ENCODE measurements around the gene MYCBP2.

The MYCBP2 gene

GRCh38 chr13:77360032-77360685 is 33.3 kb upstream of the MYCBP2 start:
- no peaks in the 10 kb centered on the region for H3K4me1 ChIP-seq (ENCODE audit: control insufficient read depth, insufficient read depth, low read depth, low read length)
- H3K23ac ChIP-seq (ENCODE audit: low read length in 2 of 2) = no peak overlapping the region
- H2AFZ ChIP-seq (ENCODE audit: low read depth, low read length) = no peak overlapping the region
- no peak overlapping the region for H3K4me2 ChIP-seq (ENCODE audit: low read length, poor library complexity, severe bottlenecking)
- H3K14ac ChIP-seq (ENCODE audit: low read length in 2 of 2) = no peak overlapping the region
- no peak overlapping the region for H3K27ac ChIP-seq (ENCODE audit: low read length, poor library complexity, severe bottlenecking)
- H3K36me3 ChIP-seq (ENCODE audit: control insufficient read depth in 1 of 2, insufficient read depth in 2 of 2, low read depth in 1 of 2, low read length in 2 of 2) = no peaks in the 10 kb centered on the region
- no peak overlapping the region for H2BK5ac ChIP-seq (ENCODE audit: low read depth, low read length, poor library complexity, severe bottlenecking)
- no peak overlapping the region for H2BK15ac ChIP-seq (ENCODE audit: low read depth, poor library complexity, severe bottlenecking)
- H4K8ac ChIP-seq (ENCODE audit: low read length) = no peak overlapping the region
- 82% methylated on average over 3 of the region's 3 CpGs for WGBS
- H2BK12ac ChIP-seq (ENCODE audit: low read length in 2 of 2) = no peak overlapping the region
- H3K4ac ChIP-seq (ENCODE audit: low read depth in 1 of 2, low read length in 2 of 2) = no peak overlapping the region
- no peak overlapping the region for H3K4me3 ChIP-seq (ENCODE audit: insufficient read depth in 1 of 2, low read depth in 1 of 2, low read length in 2 of 2)
- no peak overlapping the region for H2BK120ac ChIP-seq (ENCODE audit: low read depth, low read length)
- H2AK5ac ChIP-seq (ENCODE audit: low read length, severe bottlenecking) = no peak overlapping the region
- H3K27me3 ChIP-seq (ENCODE audit: control insufficient read depth in 1 of 2, insufficient read depth in 1 of 2, low read length in 2 of 2) = no peaks in the 10 kb centered on the region
- DNase-seq = no peak
- no peaks in the 10 kb centered on the region for H3K9me3 ChIP-seq (ENCODE audit: control insufficient read depth, low read length)
- no peak overlapping the region for H3K18ac ChIP-seq (ENCODE audit: low read depth in 1 of 2, low read length in 2 of 2)
- H3K79me1 ChIP-seq (replicated peaks; ENCODE audit: low read length, poor library complexity, severe bottlenecking) = no peaks in the 10 kb centered on the region
- H3K9ac ChIP-seq (ENCODE audit: low read length) = no peak overlapping the region
- H4K91ac ChIP-seq (ENCODE audit: low read length) = no peak overlapping the region

- H4K8ac ChIP-seq (ENCODE audit: low read length) = no peak overlapping the region
- no peak overlapping the region for H2BK15ac ChIP-seq (ENCODE audit: low read depth, poor library complexity, severe bottlenecking)
- no peaks in the 10 kb centered on the region for H3K27me3 ChIP-seq (ENCODE audit: control insufficient read depth in 1 of 2, insufficient read depth in 1 of 2, low read length in 2 of 2)
- no peaks in the 10 kb centered on the region for H3K36me3 ChIP-seq (ENCODE audit: control insufficient read depth in 1 of 2, insufficient read depth in 2 of 2, low read depth in 1 of 2, low read length in 2 of 2)
- H3K4me1 ChIP-seq (ENCODE audit: control insufficient read depth, insufficient read depth, low read depth, low read length) = no peaks in the 10 kb centered on the region
- H3K79me1 ChIP-seq (replicated peaks; ENCODE audit: low read length, poor library complexity, severe bottlenecking) = no peaks in the 10 kb centered on the region
- H2BK5ac ChIP-seq (ENCODE audit: low read depth, low read length, poor library complexity, severe bottlenecking) = no peak overlapping the region
- no peak overlapping the region for H2AK5ac ChIP-seq (ENCODE audit: low read length, severe bottlenecking)
- no peak overlapping the region for H2AFZ ChIP-seq (ENCODE audit: low read depth, low read length)
- H4K91ac ChIP-seq (ENCODE audit: low read length) = no peak overlapping the region
- no peak overlapping the region for H3K18ac ChIP-seq (ENCODE audit: low read depth in 1 of 2, low read length in 2 of 2)
- H3K27ac ChIP-seq (ENCODE audit: low read length, poor library complexity, severe bottlenecking) = no peak overlapping the region
- no peak overlapping the region for H2BK120ac ChIP-seq (ENCODE audit: low read depth, low read length)
- H3K23ac ChIP-seq (ENCODE audit: low read length in 2 of 2) = no peak overlapping the region
- no peak overlapping the region for H3K4me3 ChIP-seq (ENCODE audit: insufficient read depth in 1 of 2, low read depth in 1 of 2, low read length in 2 of 2)
- DNase-seq = no peak
- no peak overlapping the region for H3K14ac ChIP-seq (ENCODE audit: low read length in 2 of 2)
- no peak overlapping the region for H3K4ac ChIP-seq (ENCODE audit: low read depth in 1 of 2, low read length in 2 of 2)
- no peaks in the 10 kb centered on the region for H3K9me3 ChIP-seq (ENCODE audit: control insufficient read depth, low read length)
- WGBS = 85% methylated on average over 3 of the region's 3 CpGs
- H2BK12ac ChIP-seq (ENCODE audit: low read length in 2 of 2) = no peak overlapping the region
- H3K4me2 ChIP-seq (ENCODE audit: low read length, poor library complexity, severe bottlenecking) = no peak overlapping the region
- H3K9ac ChIP-seq (ENCODE audit: low read length) = no peak overlapping the region
These were observed 32.3 kb upstream of the MYCBP2 start for GRCh38 chr13:77359171-77359570.

- DNase-seq = no peak
- H3K4me2 ChIP-seq (ENCODE audit: low read length, poor library complexity, severe bottlenecking) = no peak overlapping the region
- H3K9me3 ChIP-seq (ENCODE audit: control insufficient read depth, low read length) = no peaks in the 10 kb centered on the region
- no peak overlapping the region for H3K4ac ChIP-seq (ENCODE audit: low read depth in 1 of 2, low read length in 2 of 2)
- H2BK15ac ChIP-seq (ENCODE audit: low read depth, poor library complexity, severe bottlenecking) = no peak overlapping the region
- H2BK5ac ChIP-seq (ENCODE audit: low read depth, low read length, poor library complexity, severe bottlenecking) = no peak overlapping the region
- no peak overlapping the region for H3K9ac ChIP-seq (ENCODE audit: low read length)
- no peaks in the 10 kb centered on the region for H3K4me1 ChIP-seq (ENCODE audit: control insufficient read depth, insufficient read depth, low read depth, low read length)
- no peak overlapping the region for H3K27ac ChIP-seq (ENCODE audit: low read length, poor library complexity, severe bottlenecking)
- no peak overlapping the region for H2AFZ ChIP-seq (ENCODE audit: low read depth, low read length)
- no peak overlapping the region for H2BK120ac ChIP-seq (ENCODE audit: low read depth, low read length)
- no peak overlapping the region for H3K4me3 ChIP-seq (ENCODE audit: insufficient read depth in 1 of 2, low read depth in 1 of 2, low read length in 2 of 2)
- H3K27me3 ChIP-seq (ENCODE audit: control insufficient read depth in 1 of 2, insufficient read depth in 1 of 2, low read length in 2 of 2) = no peaks in the 10 kb centered on the region
- no peak overlapping the region for H4K91ac ChIP-seq (ENCODE audit: low read length)
- 94% methylated on average over 1 of the region's 1 CpG for WGBS
- H3K18ac ChIP-seq (ENCODE audit: low read depth in 1 of 2, low read length in 2 of 2) = no peak overlapping the region
- no peaks in the 10 kb centered on the region for H3K79me1 ChIP-seq (replicated peaks; ENCODE audit: low read length, poor library complexity, severe bottlenecking)
- H3K14ac ChIP-seq (ENCODE audit: low read length in 2 of 2) = no peak overlapping the region
- H3K36me3 ChIP-seq (ENCODE audit: control insufficient read depth in 1 of 2, insufficient read depth in 2 of 2, low read depth in 1 of 2, low read length in 2 of 2) = no peaks in the 10 kb centered on the region
- no peak overlapping the region for H2AK5ac ChIP-seq (ENCODE audit: low read length, severe bottlenecking)
- H4K8ac ChIP-seq (ENCODE audit: low read length) = no peak overlapping the region
- H3K23ac ChIP-seq (ENCODE audit: low read length in 2 of 2) = no peak overlapping the region
- H2BK12ac ChIP-seq (ENCODE audit: low read length in 2 of 2) = no peak overlapping the region
These were observed 31.1 kb upstream of the MYCBP2 start for GRCh38 chr13:77358001-77358400.

GRCh38 chr13:77356155-77356554 is 29.3 kb upstream of the MYCBP2 start:
- no peak overlapping the region for H2BK15ac ChIP-seq (ENCODE audit: low read depth, poor library complexity, severe bottlenecking)
- no peaks in the 10 kb centered on the region for H3K79me1 ChIP-seq (replicated peaks; ENCODE audit: low read length, poor library complexity, severe bottlenecking)
- no peak overlapping the region for H3K4me2 ChIP-seq (ENCODE audit: low read length, poor library complexity, severe bottlenecking)
- no peak overlapping the region for H3K23ac ChIP-seq (ENCODE audit: low read length in 2 of 2)
- H2AK5ac ChIP-seq (ENCODE audit: low read length, severe bottlenecking) = no peak overlapping the region
- no peak for DNase-seq
- no peak overlapping the region for H2BK12ac ChIP-seq (ENCODE audit: low read length in 2 of 2)
- no peak overlapping the region for H4K8ac ChIP-seq (ENCODE audit: low read length)
- no peak overlapping the region for H2BK5ac ChIP-seq (ENCODE audit: low read depth, low read length, poor library complexity, severe bottlenecking)
- H2BK120ac ChIP-seq (ENCODE audit: low read depth, low read length) = no peak overlapping the region
- no peak overlapping the region for H3K4ac ChIP-seq (ENCODE audit: low read depth in 1 of 2, low read length in 2 of 2)
- H3K9ac ChIP-seq (ENCODE audit: low read length) = no peak overlapping the region
- H3K14ac ChIP-seq (ENCODE audit: low read length in 2 of 2) = no peak overlapping the region
- H3K27ac ChIP-seq (ENCODE audit: low read length, poor library complexity, severe bottlenecking) = no peak overlapping the region
- H3K9me3 ChIP-seq (ENCODE audit: control insufficient read depth, low read length) = no peaks in the 10 kb centered on the region
- WGBS = no CpG with 5 or more reads among the region's 2 CpGs
- no peak overlapping the region for H4K91ac ChIP-seq (ENCODE audit: low read length)
- H2AFZ ChIP-seq (ENCODE audit: low read depth, low read length) = no peak overlapping the region
- no peaks in the 10 kb centered on the region for H3K36me3 ChIP-seq (ENCODE audit: control insufficient read depth in 1 of 2, insufficient read depth in 2 of 2, low read depth in 1 of 2, low read length in 2 of 2)
- H3K27me3 ChIP-seq (ENCODE audit: control insufficient read depth in 1 of 2, insufficient read depth in 1 of 2, low read length in 2 of 2) = no peaks in the 10 kb centered on the region
- no peak overlapping the region for H3K18ac ChIP-seq (ENCODE audit: low read depth in 1 of 2, low read length in 2 of 2)
- no peaks in the 10 kb centered on the region for H3K4me1 ChIP-seq (ENCODE audit: control insufficient read depth, insufficient read depth, low read depth, low read length)
- no peak overlapping the region for H3K4me3 ChIP-seq (ENCODE audit: insufficient read depth in 1 of 2, low read depth in 1 of 2, low read length in 2 of 2)
